A549 (cell line): ENCODE measurements around the gene GPATCH8. TPM values are rescaled to one million over a fixed set of nuclear protein-coding genes. Genes with fewer than 3 reads are reported as not detected.

ENCODE experiments used
- ATAC-seq, 2 experiments: fragments of 200-7000 bp in 1 of 2; fragments of >200 bp in 1 of 2; cut with Nextera tagmentation in 1 of 2; cut with Tn5 transposase in 1 of 2; 3 replicates each; pipeline versions ENCODE4 v1.8.0 to v1.9.1; 2018 to 2020; ENCODE audit warnings: mild to moderate bottlenecking in 1 of 2, moderate library complexity in 1 of 2
- CTCF ChIA-PET: fragments of 300-600 bp; sonication (Branson Sonifier 250); formaldehyde crosslinking; extraction: SDS; loops from one replicate; lab custom pipeline; 2021; ENCODE audit warnings: antibody characterized with exemption, inconsistent platforms; lab: Yijun Ruan, JAX
- POLR2A ChIA-PET: fragments of 350-600 bp; formaldehyde crosslinking; extraction: SDS; loops from one replicate; lab custom pipeline; 2021; ENCODE audit warnings: antibody characterized with exemption, inconsistent platforms; lab: Yijun Ruan, JAX
- DNase-seq, 2 experiments: peaks; one replicate each; pipeline versions ENCODE4 v3.0.0 to v3.0.0-alpha.2; 2011 to 2016; ENCODE audit warnings: low read depth in 1 of 2, low spot score in 1 of 2
- FAIRE-seq: peaks from 2 replicates; lab custom pipeline; 2011; peaks lifted over from hg19 to GRCh38; lab: Jason Lieb, UNC
- H3K27ac ChIP-seq, 2 experiments: fragments of >200 bp; sonication (Bioruptor Twin); formaldehyde crosslinking; 3 replicates each; pipeline ENCODE4 v1.5.1; 2016 to 2017
- H3K4me1 ChIP-seq: fragments of >200 bp; sonication (Bioruptor Twin); formaldehyde crosslinking; 3 replicates; pipeline ENCODE4 v1.6.1; 2016
- H3K4me2 ChIP-seq: fragments of >200 bp; sonication (Bioruptor Twin); formaldehyde crosslinking; 3 replicates; pipeline ENCODE4 v1.6.1; 2016
- H3K4me3 ChIP-seq: fragments of >200 bp; sonication (Bioruptor Twin); formaldehyde crosslinking; 3 replicates; pipeline ENCODE4 v1.5.1; 2016
- H3K9me3 ChIP-seq: fragments of >200 bp; sonication (Bioruptor Twin); formaldehyde crosslinking; 3 replicates; pipeline ENCODE4 v1.6.1; 2016
- BHLHE40 ChIP-seq: IDR thresholded peaks from 2 replicates; pipeline ENCODE4 v1.6.1; 2012; ENCODE audit warnings: low read depth, low read length, inconsistent platforms
- CBX2 ChIP-seq: fragments of 200-600 bp; sonication (generic); IDR thresholded peaks from 2 replicates; pipeline ENCODE4 v1.6.1; 2016; ENCODE audit warnings: low read depth, mild to moderate bottlenecking, borderline replicate concordance
- CHD2 ChIP-seq: fragments of 150-350 bp; IDR thresholded peaks from 2 replicates; pipeline ENCODE4 v1.6.1; 2014; ENCODE audit warnings: low read length; ENCODE audit not compliant: partially characterized antibody
- CHD4 ChIP-seq: fragments of 200-600 bp; sonication (generic); IDR thresholded peaks from 2 replicates; pipeline ENCODE4 v1.6.1; 2016; ENCODE audit warnings: antibody characterized with exemption, mild to moderate bottlenecking, borderline replicate concordance
- FOSL2 ChIP-seq, 2 experiments: fragments of 450-650 bp in 1 of 2; fragments of >200 bp in 1 of 2; sonication (Bioruptor Twin) in 1 of 2; formaldehyde crosslinking; IDR thresholded peaks; 2 replicates each; pipeline versions ENCODE4 v1.5.0 to v1.6.1; 2016 to 2020; ENCODE audit warnings: mild to moderate bottlenecking in 1 of 2, moderate library complexity in 1 of 2
- HOXA7 ChIP-seq: fragments of 250-450 bp; sonication (Bioruptor Pico); IDR thresholded peaks from 2 replicates; pipeline ENCODE4 v1.5.0; 2020; ENCODE audit warnings: mild to moderate bottlenecking, moderate library complexity
- USF2 ChIP-seq: fragments of 450-650 bp; IDR thresholded peaks from 2 replicates; pipeline ENCODE4 v1.6.1; 2014; ENCODE audit warnings: antibody characterized with exemption
- WGBS: methylation state at CpG from one replicate; pipeline ENCODE4 v1.1.6; 2017; ENCODE audit errors: missing lambda C conversion rate; 5-methylcytosine and 5-hydroxymethylcytosine counted together
- polyA plus RNA-seq, 4 experiments: library from polyadenylated mRNA; depleted of rRNA in 3 of 4; stranded (reverse); fragments of >200 nt; fragmentation: RNase III in 1 of 4; extraction: RNeasy Plus Mini Kit Qiagen cat#74134 plus additional on column Dnase treatment in 1 of 4; gene quantifications; 2 replicates in 3 of 4; 3 replicates in 1 of 4; pipeline ENCODE4 v1.2.3, GENCODE V29; 2011 to 2017
- small RNA-seq, 6 experiments: library from RNA; depleted of rRNA; stranded (forward); fragments of <200 nt; gene quantifications; one replicate each; pipeline ENCODE3, GENCODE V24; 2012
- TF ChIP-seq, protein P1 (sequence below): fragments of 250-450 bp; sonication (Bioruptor Pico); IDR thresholded peaks from 2 replicates; pipeline ENCODE4 v1.5.0; 2020; ENCODE audit warnings: low read depth, mild to moderate bottlenecking, moderate library complexity
- TF ChIP-seq, protein P2 (sequence below): fragments of 150-350 bp; IDR thresholded peaks from 2 replicates; pipeline ENCODE4 v1.6.1; 2014; ENCODE audit warnings: low read depth, mild to moderate bottlenecking, low read length

Gene GPATCH8
- polyA plus RNA-seq, 2 of the 4 experiments (the other 2 are of a cell fraction) = 21.7 to 27.3 TPM

DNA sequence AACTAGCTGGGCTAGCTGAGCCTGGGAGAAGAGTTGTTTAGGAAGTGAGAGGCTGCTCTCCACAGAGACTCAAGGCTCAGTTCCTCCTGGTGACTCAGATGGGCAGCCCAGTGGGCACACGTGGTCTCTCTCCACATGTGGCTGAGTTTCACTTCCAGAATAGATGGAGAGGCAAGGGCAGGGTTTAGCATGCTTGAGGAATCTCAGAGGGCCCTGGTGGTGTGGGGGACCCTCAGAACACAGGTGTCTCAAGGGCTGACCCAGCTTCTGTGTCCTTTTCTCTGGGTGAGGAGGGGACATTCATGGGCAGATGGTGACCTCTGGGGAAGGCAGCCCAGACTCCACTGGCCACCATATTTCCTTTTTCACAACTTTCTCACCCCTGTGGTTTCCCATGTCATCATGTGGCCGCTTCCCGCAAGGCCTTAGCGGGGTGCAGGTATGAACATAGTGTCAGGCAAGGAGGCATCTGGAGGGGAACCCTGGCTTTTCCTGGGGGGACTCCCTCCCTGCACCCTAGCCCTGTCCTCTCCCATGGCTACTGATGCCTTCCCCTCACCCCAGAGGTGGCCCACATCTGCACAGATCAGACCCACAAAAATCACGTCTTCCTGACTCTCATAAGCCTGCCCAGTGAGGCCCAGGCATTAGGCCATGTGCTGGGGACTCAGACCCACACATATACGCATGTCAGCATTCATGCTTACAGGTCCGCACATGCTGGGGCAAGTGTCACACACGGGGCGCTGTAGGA, 154.8 kb downstream of the GPATCH8 start:
- Histone ChIP-seq H3K9me3 (no peaks in the 10 kb centered on the region), H3K4me1 (peaks cover 9% of the 10 kb centered on the region), H3K4me2 (no peak overlapping the region), H3K4me3 (no peak overlapping the region), H3K27ac (no peak overlapping the region)
- no peak for TF ChIP-seq FOSL2 (IDR thresholded peaks at IDR 0.05)
- TF ChIP-seq FOSL2 (CRISPR knock-in tag; IDR thresholded peaks at IDR 0.05) = no peak
- TF ChIP-seq, protein P1, sequence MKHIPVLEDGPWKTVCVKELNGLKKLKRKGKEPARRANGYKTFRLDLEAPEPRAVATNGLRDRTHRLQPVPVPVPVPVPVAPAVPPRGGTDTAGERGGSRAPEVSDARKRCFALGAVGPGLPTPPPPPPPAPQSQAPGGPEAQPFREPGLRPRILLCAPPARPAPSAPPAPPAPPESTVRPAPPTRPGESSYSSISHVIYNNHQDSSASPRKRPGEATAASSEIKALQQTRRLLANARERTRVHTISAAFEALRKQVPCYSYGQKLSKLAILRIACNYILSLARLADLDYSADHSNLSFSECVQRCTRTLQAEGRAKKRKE (CRISPR knock-in tag) = no peak
- 0 out of 2 replicates have a peak, but pooled peaks have one; percentile 23 for TF ChIP-seq USF2
- TF ChIP-seq CBX2 = no peak
- TF ChIP-seq, protein P2, sequence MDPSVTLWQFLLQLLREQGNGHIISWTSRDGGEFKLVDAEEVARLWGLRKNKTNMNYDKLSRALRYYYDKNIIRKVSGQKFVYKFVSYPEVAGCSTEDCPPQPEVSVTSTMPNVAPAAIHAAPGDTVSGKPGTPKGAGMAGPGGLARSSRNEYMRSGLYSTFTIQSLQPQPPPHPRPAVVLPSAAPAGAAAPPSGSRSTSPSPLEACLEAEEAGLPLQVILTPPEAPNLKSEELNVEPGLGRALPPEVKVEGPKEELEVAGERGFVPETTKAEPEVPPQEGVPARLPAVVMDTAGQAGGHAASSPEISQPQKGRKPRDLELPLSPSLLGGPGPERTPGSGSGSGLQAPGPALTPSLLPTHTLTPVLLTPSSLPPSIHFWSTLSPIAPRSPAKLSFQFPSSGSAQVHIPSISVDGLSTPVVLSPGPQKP = no peak
- no peak for TF ChIP-seq HOXA7 (CRISPR knock-in tag)
- no peak for TF ChIP-seq CHD2
- no peak for TF ChIP-seq BHLHE40
- TF ChIP-seq CHD4 = no peak
- FAIRE-seq (no peak), ATAC-seq (no peak), DNase-seq (no peak)
- ChIA-PET POLR2A (no interaction called here), CTCF (interaction anchor here (0.7 to 17.9 kb wide), 9 partner anchors 14 to 310 kb away, joined by 3 to 327 read pairs (median 4); partner anchors contain the start of gene FAM171A2)
- 90% methylated on average over 9 of the region's 9 CpGs for WGBS

Small RNA genes lying within 50 kb of the gene (small RNA-seq; reads per million reads assigned to genes)
- gene RN7SL258P = 0 reads per million in 6 experiments

Other genes starting within 250 kb of the GPATCH8 start
- 0.03 TPM in 1 of 2 replicates, not detected in the other for gene SLC4A1, start 235.3 kb downstream of the GPATCH8 start, polyA plus RNA-seq (2011; rRNA removed)
- gene SLC4A1, start 235.3 kb downstream of the GPATCH8 start, polyA plus RNA-seq (2017; fragmentation: RNase III; extraction: RNeasy Plus Mini Kit Qiagen cat#74134 plus additional on column Dnase treatment) = not detected in 3 replicates
- gene RUNDC3A, start 194.8 kb downstream of the GPATCH8 start, polyA plus RNA-seq (2011; rRNA removed) = 0.45 and 0.57 TPM in 2 replicates
- gene RUNDC3A, start 194.8 kb downstream of the GPATCH8 start, polyA plus RNA-seq (2017; fragmentation: RNase III; extraction: RNeasy Plus Mini Kit Qiagen cat#74134 plus additional on column Dnase treatment) = 0.21 to 0.48 TPM (median 0.22 TPM) in 3 replicates
- 80.9 and 90.1 TPM in 2 replicates for gene SLC25A39, start 178.6 kb downstream of the GPATCH8 start, polyA plus RNA-seq (2011; rRNA removed)
- 147 to 154 TPM (median 150 TPM) in 3 replicates for gene SLC25A39, start 178.6 kb downstream of the GPATCH8 start, polyA plus RNA-seq (2017; fragmentation: RNase III; extraction: RNeasy Plus Mini Kit Qiagen cat#74134 plus additional on column Dnase treatment)
- gene GRN, start 158.1 kb downstream of the GPATCH8 start, polyA plus RNA-seq (2011; rRNA removed) = 111 and 147 TPM in 2 replicates
- gene GRN, start 158.1 kb downstream of the GPATCH8 start, polyA plus RNA-seq (2017; fragmentation: RNase III; extraction: RNeasy Plus Mini Kit Qiagen cat#74134 plus additional on column Dnase treatment) = 146 to 198 TPM (median 197 TPM) in 3 replicates
- gene FAM171A2, start 139.6 kb downstream of the GPATCH8 start, polyA plus RNA-seq (2011; rRNA removed) = 1.8 and 2.7 TPM in 2 replicates
- gene FAM171A2, start 139.6 kb downstream of the GPATCH8 start, polyA plus RNA-seq (2017; fragmentation: RNase III; extraction: RNeasy Plus Mini Kit Qiagen cat#74134 plus additional on column Dnase treatment) = 3.0 to 4.2 TPM (median 3.9 TPM) in 3 replicates
- gene ITGA2B, start 113.8 kb downstream of the GPATCH8 start, polyA plus RNA-seq (2011; rRNA removed) = 1.3 TPM in 2 replicates
- gene ITGA2B, start 113.8 kb downstream of the GPATCH8 start, polyA plus RNA-seq (2017; fragmentation: RNase III; extraction: RNeasy Plus Mini Kit Qiagen cat#74134 plus additional on column Dnase treatment) = 2.2 to 4.4 TPM (median 4.1 TPM) in 3 replicates
- 25.8 and 26.9 TPM in 2 replicates for gene FZD2, start 54.1 kb upstream of the GPATCH8 start, polyA plus RNA-seq (2011; rRNA removed)
- gene FZD2, start 54.1 kb upstream of the GPATCH8 start, polyA plus RNA-seq (2017; fragmentation: RNase III; extraction: RNeasy Plus Mini Kit Qiagen cat#74134 plus additional on column Dnase treatment) = 42.0 to 62.4 TPM (median 54.9 TPM) in 3 replicates
- 18.0 and 18.2 TPM in 2 replicates for gene MEIOC, start 153.1 kb upstream of the GPATCH8 start, polyA plus RNA-seq (2011; rRNA removed)
- gene MEIOC, start 153.1 kb upstream of the GPATCH8 start, polyA plus RNA-seq (2017; fragmentation: RNase III; extraction: RNeasy Plus Mini Kit Qiagen cat#74134 plus additional on column Dnase treatment) = 5.9 to 7.2 TPM (median 6.9 TPM) in 3 replicates
- 24.1 and 34.3 TPM in 2 replicates for gene CCDC43, start 186.4 kb upstream of the GPATCH8 start, polyA plus RNA-seq (2011; rRNA removed)
- gene CCDC43, start 186.4 kb upstream of the GPATCH8 start, polyA plus RNA-seq (2017; fragmentation: RNase III; extraction: RNeasy Plus Mini Kit Qiagen cat#74134 plus additional on column Dnase treatment) = 35.6 to 39.4 TPM (median 37.3 TPM) in 3 replicates
- 16.5 and 16.9 TPM in 2 replicates for gene DBF4B, start 205.3 kb upstream of the GPATCH8 start, polyA plus RNA-seq (2011; rRNA removed)
- gene DBF4B, start 205.3 kb upstream of the GPATCH8 start, polyA plus RNA-seq (2017; fragmentation: RNase III; extraction: RNeasy Plus Mini Kit Qiagen cat#74134 plus additional on column Dnase treatment) = 27.5 to 32.3 TPM (median 30.1 TPM) in 3 replicates